OCI-LY7 (cell line): ENCODE measurements around the gene MLYCD. TPM values are rescaled to one million over a fixed set of nuclear protein-coding genes. Genes with fewer than 3 reads are reported as not detected.

Experiments used
- BruUV-seq: library from RNA; stranded (reverse); fragments of 400-500 nt; replicated peaks from 2 replicates; lab custom pipeline; 2021; lab: Mats Ljungman, UMichigan
- CTCF ChIA-PET: fragments of 300-600 bp; sonication (Branson Sonifier 250); formaldehyde crosslinking; loops from one replicate; lab custom pipeline; 2022; ENCODE audit warnings: antibody characterized with exemption; ENCODE audit not compliant: unreplicated experiment; lab: Charles Lee
- POLR2A ChIA-PET: fragments of 300-600 bp; sonication (Branson Sonifier 250); formaldehyde crosslinking; loops from one replicate; lab custom pipeline; 2022; ENCODE audit warnings: antibody characterized with exemption; lab: Charles Lee
- DNase-seq: peaks from one replicate; pipeline ENCODE4 v3.0.0-alpha.2; 2015; ENCODE audit warnings: low spot score
- H2AFZ ChIP-seq: fragments of 200-600 bp; sonication (generic), shearing (Covaris generic); 2 replicates; pipeline ENCODE4 v1.6.1; 2014; ENCODE audit warnings: mild to moderate bottlenecking, antibody characterized with exemption, low read length, moderate library complexity
- H3K27ac ChIP-seq: fragments of 200-600 bp; sonication (generic); 2 replicates; pipeline ENCODE4 v1.5.1; 2014; ENCODE audit warnings: mixed run types, low read depth, mild to moderate bottlenecking, moderate library complexity, low read length, inconsistent platforms; ENCODE audit not compliant: poor library complexity, severe bottlenecking
- H3K36me3 ChIP-seq: fragments of 200-600 bp; sonication (generic); 2 replicates; pipeline ENCODE4 v1.6.1; 2014; ENCODE audit warnings: mild to moderate bottlenecking, antibody characterized with exemption, low read length, moderate library complexity, mixed read lengths; ENCODE audit not compliant: insufficient read depth
- H3K4me1 ChIP-seq: fragments of 200-600 bp; sonication (generic); 2 replicates; pipeline ENCODE4 v1.5.1; 2014; ENCODE audit warnings: mild to moderate bottlenecking, low read length; ENCODE audit not compliant: insufficient read depth, poor library complexity, severe bottlenecking
- H3K4me2 ChIP-seq: fragments of 200-600 bp; sonication (generic); 2 replicates; pipeline ENCODE4 v1.6.1; 2014; ENCODE audit warnings: mild to moderate bottlenecking, low read length
- H3K4me3 ChIP-seq: fragments of 200-600 bp; sonication (generic); 2 replicates; pipeline ENCODE4 v1.5.1; 2014; ENCODE audit warnings: mild to moderate bottlenecking, low read depth, low read length; ENCODE audit not compliant: poor library complexity, severe bottlenecking
- H3K79me2 ChIP-seq: fragments of 200-600 bp; sonication (generic); 2 replicates; pipeline ENCODE4 v1.6.1; 2016; ENCODE audit warnings: low read depth, mild to moderate bottlenecking, low read length, moderate library complexity, mixed read lengths; ENCODE audit not compliant: insufficient read depth
- H3K9me2 ChIP-seq: fragments of 200-600 bp; sonication (generic); 2 replicates; pipeline ENCODE4 v1.6.1; 2016; ENCODE audit warnings: mild to moderate bottlenecking, low read length, mixed read lengths; ENCODE audit not compliant: insufficient read depth
- H3K9me3 ChIP-seq: fragments of 200-600 bp; sonication (generic); 2 replicates; pipeline ENCODE4 v1.6.1; 2014; ENCODE audit warnings: mild to moderate bottlenecking, mixed run types, low read length, mixed read lengths
- H4K20me1 ChIP-seq: fragments of 200-600 bp; sonication (generic); 2 replicates; pipeline ENCODE4 v1.6.1; 2014; ENCODE audit warnings: mild to moderate bottlenecking, antibody characterized with exemption, low read length, moderate library complexity, mixed read lengths; ENCODE audit not compliant: insufficient read depth
- CTCF ChIP-seq: fragments of 200-600 bp; sonication (generic); conservative IDR thresholded peaks from 2 replicates; pipeline ENCODE4 v1.5.1; 2014; ENCODE audit warnings: mild to moderate bottlenecking, antibody characterized with exemption, low read length, moderate library complexity, mixed read lengths
- EZH2phosphoT487 ChIP-seq: fragments of 200-600 bp; sonication (generic); IDR thresholded peaks from 2 replicates; pipeline ENCODE4 v1.6.1; 2018; ENCODE audit warnings: low read depth, borderline replicate concordance, mild to moderate bottlenecking, mixed run types, antibody characterized with exemption, low read length, moderate library complexity, mixed read lengths
- intact Hi-C: fragments of 100-400 bp; cut with micrococcal nuclease; formaldehyde crosslinking; loops from one replicate; pipeline ENCODE4 v1.10.0; 2022; ENCODE audit not compliant: unreplicated experiment
- total RNA-seq, 2 experiments: library from RNA; depleted of rRNA in 1 of 2; stranded (reverse); fragments of >200 nt in 1 of 2; shearing (Covaris generic) in 1 of 2; gene quantifications; 2 replicates each; pipeline ENCODE4 v1.2.3, GENCODE V29; 2014 to 2022

MLYCD gene
- total RNA-seq, 2 experiments from 2014 or later, result 3.5 to 10.9 TPM

- ChIA-PET POLR2A (interaction anchor here (0.6 kb wide), 1 partner anchor 114 kb away, joined by 3 read pairs; no protein-coding TSS in a partner anchor), CTCF (no interaction called here)
- Histone ChIP-seq H3K9me2 (no peaks in the 10 kb centered on the region), H3K9me3 (no peaks in the 10 kb centered on the region), H3K79me2 (no peaks in the 10 kb centered on the region), H2AFZ (no peak overlapping the region), H3K4me3 (no peak overlapping the region), H3K4me2 (no peak overlapping the region), H4K20me1 (no peaks in the 10 kb centered on the region), H3K27ac (no peak overlapping the region), H3K36me3 (no peaks in the 10 kb centered on the region), H3K4me1 (no peaks in the 10 kb centered on the region)
- intact Hi-C loops, result no loop called here
- TF ChIP-seq EZH2phosphoT487 (no peak), CTCF (no peak)
- BruUV-seq, result no TSS peak
- no peak for DNase-seq
These were observed 66.7 kb downstream of the MLYCD start for GRCh38 chr16:83965444-83966152.

GRCh38 chr16:83966153-83966696 lies 67.3 kb downstream of the MLYCD start:
- H3K9me3 ChIP-seq, result no peaks in the 10 kb centered on the region
- H3K9me2 ChIP-seq, result no peaks in the 10 kb centered on the region
- POLR2A ChIA-PET, result no interaction called here
- no peak for DNase-seq
- TF ChIP-seq EZH2phosphoT487 (no peak), CTCF (no peak)
- no peak overlapping the region for H3K4me3 ChIP-seq
- CTCF ChIA-PET, result no interaction called here
- intact Hi-C loops, result no loop called here
- H3K4me2 ChIP-seq, result no peak overlapping the region
- no peaks in the 10 kb centered on the region for H3K79me2 ChIP-seq
- no TSS peak for BruUV-seq
- no peak overlapping the region for H3K27ac ChIP-seq
- H4K20me1 ChIP-seq, result no peaks in the 10 kb centered on the region
- no peaks in the 10 kb centered on the region for H3K4me1 ChIP-seq
- no peaks in the 10 kb centered on the region for H3K36me3 ChIP-seq
- no peak overlapping the region for H2AFZ ChIP-seq

GRCh38 chr16:83967091-83967490 lies 68.2 kb downstream of the MLYCD start:
- CTCF ChIA-PET, result no interaction called here
- POLR2A ChIA-PET, result no interaction called here

More at GRCh38 chr16:83967091-83967490, 68.2 kb downstream of the MLYCD start:
- Histone ChIP-seq H3K4me1 (no peaks in the 10 kb centered on the region), H4K20me1 (no peaks in the 10 kb centered on the region), H3K4me2 (no peak overlapping the region), H3K36me3 (no peaks in the 10 kb centered on the region), H2AFZ (no peak overlapping the region), H3K27ac (no peak overlapping the region), H3K79me2 (no peaks in the 10 kb centered on the region), H3K9me3 (no peaks in the 10 kb centered on the region), H3K4me3 (no peak overlapping the region), H3K9me2 (no peaks in the 10 kb centered on the region)
- no TSS peak for BruUV-seq
- intact Hi-C loops, result no loop called here
- no peak for DNase-seq
- TF ChIP-seq CTCF (no peak), EZH2phosphoT487 (no peak)
